Inferior parietal cortex (tissue), 1 donor: ENCODE data around the gene RBM47.

ENCODE experiments used
- DNase-seq: peaks from one replicate; pipeline ENCODE4 v3.0.0-alpha.2; 2016; ENCODE audit errors: extremely low spot score

Gene RBM47

GRCh38 chr4:40490481-40490880, 139.2 kb downstream of the RBM47 start:
- DNase-seq = no peak

- DNase-seq = no peak
Observed at GRCh38 chr4:40489961-40490360, 139.7 kb downstream of the RBM47 start.

GRCh38 chr4:40486534-40486933, 143.1 kb downstream of the RBM47 start:
- DNase-seq = no peak

GRCh38 chr4:40484346-40485090, 145.1 kb downstream of the RBM47 start:
- no peak for DNase-seq

GRCh38 chr4:40482985-40483647, 146.5 kb downstream of the RBM47 start:
- no peak for DNase-seq

- no peak for DNase-seq
Observed at GRCh38 chr4:40481977-40482376, 147.7 kb downstream of the RBM47 start.

- no peak for DNase-seq
Observed at GRCh38 chr4:40480291-40480690, 149.4 kb downstream of the RBM47 start.

GRCh38 chr4:40479378-40479777, 150.3 kb downstream of the RBM47 start:
- DNase-seq = no peak

GRCh38 chr4:40475609-40476008, 154.1 kb downstream of the RBM47 start:
- DNase-seq = no peak

GRCh38 chr4:40473578-40474388, 155.9 kb downstream of the RBM47 start:
- DNase-seq = no peak

GRCh38 chr4:40471923-40472322, 157.7 kb downstream of the RBM47 start:
- DNase-seq = no peak

GRCh38 chr4:40466789-40467188, 162.9 kb downstream of the RBM47 start:
- DNase-seq = no peak

- no peak for DNase-seq
Observed at GRCh38 chr4:40462326-40462725, 167.3 kb downstream of the RBM47 start.

- DNase-seq = no peak
Observed at GRCh38 chr4:40461879-40462278, 167.8 kb downstream of the RBM47 start.

GRCh38 chr4:40461062-40461461, 168.6 kb downstream of the RBM47 start:
- DNase-seq = no peak

GRCh38 chr4:40458683-40459082, 171.0 kb downstream of the RBM47 start:
- no peak for DNase-seq

- DNase-seq = no peak
Observed at GRCh38 chr4:40458109-40458508, 171.6 kb downstream of the RBM47 start.

- no peak for DNase-seq
Observed at GRCh38 chr4:40455340-40455902, 174.2 kb downstream of the RBM47 start.

- no peak for DNase-seq
Observed at GRCh38 chr4:40454816-40455215, 174.8 kb downstream of the RBM47 start.

GRCh38 chr4:40453912-40454311, 175.8 kb downstream of the RBM47 start:
- no peak for DNase-seq

- DNase-seq = no peak
Observed at GRCh38 chr4:40448875-40449274, 180.8 kb downstream of the RBM47 start.

GRCh38 chr4:40446839-40447238, 182.8 kb downstream of the RBM47 start:
- DNase-seq = no peak
